ENCODE data around the gene NTRK3. TPM values are rescaled to one million over a fixed set of nuclear protein-coding genes. Genes with fewer than 3 reads are reported as not detected.

Gene NTRK3
- total and polyA plus RNA-seq, 2 of the 8 experiments (the other 6 are each of a cell fraction or from before 2014, with no cell fraction given): 4.5 to 6.8 TPM

- Histone ChIP-seq H2BK20ac (ENCODE audit: low read length) (no peak overlapping the region), H3K23ac (ENCODE audit: insufficient read length) (no peak overlapping the region), H3K18ac (ENCODE audit: extremely low read depth, low read length) (no peak overlapping the region), H3K9me3 (ENCODE audit: insufficient read depth in 2 of 2, low read depth in 1 of 2, low read length in 1 of 2) (no peaks in the 10 kb centered on the region), H3K4me3 (ENCODE audit: extremely low read depth in 1 of 4, insufficient read depth in 2 of 4, low read depth in 3 of 4, low read length in 4 of 4) (no peak overlapping the region), H2BK15ac (ENCODE audit: low read length) (no peak overlapping the region), H3K9ac (replicated peaks in 1 of 4; ENCODE audit: extremely low read depth in 1 of 4, low read depth in 3 of 4, low read length in 3 of 4) (no peak overlapping the region), H3K27ac (ENCODE audit: low read depth, low read length) (no peak overlapping the region), H3K79me2 (ENCODE audit: control insufficient read depth in 1 of 2, insufficient read depth in 2 of 2, low read length in 2 of 2) (no peaks in the 10 kb centered on the region), H4K20me1 (replicated peaks in 1 of 2; ENCODE audit: control insufficient read depth in 1 of 2, insufficient read depth in 2 of 2, low read length in 2 of 2) (no peaks in the 10 kb centered on the region), H3K4me1 (replicated peaks in 1 of 4; ENCODE audit: control insufficient read depth in 3 of 4, insufficient read depth in 4 of 4, low read length in 3 of 4) (peaks cover 0 to 4% (median 2%) of the 10 kb centered on the region in 4 experiments; a peak in 3 of 7 replicates), H3K23me2 (ENCODE audit: low read depth, low read length) (no peaks in the 10 kb centered on the region), H4K5ac (ENCODE audit: insufficient read length, low read depth, low read length) (no peak overlapping the region), H3K14ac (ENCODE audit: insufficient read length) (no peak overlapping the region), H2BK5ac (ENCODE audit: low read depth, low read length) (no peak overlapping the region), H2AK5ac (ENCODE audit: low read depth, low read length) (no peak overlapping the region), H2BK12ac (ENCODE audit: low read depth, low read length) (no peak overlapping the region), H3K4ac (replicated peaks; ENCODE audit: insufficient read length, low read depth, low read length) (no peak overlapping the region), H3K4me2 (ENCODE audit: insufficient read depth in 1 of 2, low read depth in 2 of 2, low read length in 2 of 2) (no peak overlapping the region), H3K79me1 (ENCODE audit: low read depth, low read length) (no peaks in the 10 kb centered on the region), H2AFZ (ENCODE audit: low read length) (no peak overlapping the region), H3K27me3 (replicated peaks in 1 of 4; ENCODE audit: control insufficient read depth in 3 of 4, extremely low read depth in 1 of 4, insufficient read depth in 3 of 4, low read length in 3 of 4) (no peaks in the 10 kb centered on the region), H3K36me3 (ENCODE audit: control insufficient read depth in 2 of 4, insufficient read depth in 4 of 4, low read length in 3 of 4) (no peaks in the 10 kb centered on the region), H2BK120ac (replicated peaks; ENCODE audit: low read depth, low read length) (no peak overlapping the region), H3K56ac (replicated peaks; ENCODE audit: insufficient read length, low read depth, low read length) (no peak overlapping the region), H4K91ac (replicated peaks; ENCODE audit: insufficient read length, low read length) (no peak overlapping the region), H4K8ac (ENCODE audit: extremely low read depth, insufficient read depth, low read length) (no peak overlapping the region)
- 84% methylated on average over 3 of the region's 3 CpGs; no CpG with 5 or more reads in 1 of the 2 experiments for WGBS, 2 experiments (ENCODE audit: extremely low coverage in 1 of 2, insufficient coverage in 1 of 2, insufficient read length in 1 of 2, insufficient replicate concordance in 2 of 2, low coverage in 1 of 2, low lambda C conversion rate in 2 of 2, missing lambda C conversion rate in 1 of 2)
- DNase-seq (ENCODE audit: low read depth in 1 of 2, low spot score in 2 of 2): no peak
- ChIA-PET POLR2A (ENCODE audit: partially characterized antibody) (no interaction called here), CTCF (ENCODE audit: partially characterized antibody) (interaction anchor here (1.2 kb wide), 1 partner anchor 73 kb away, joined by 3 read pairs; no protein-coding TSS in a partner anchor)
- FAIRE-seq: no peak
- TF ChIP-seq CREB1 (IDR thresholded peaks at IDR 0.05): no peak
Observed at GRCh38 chr15:88120026-88120425, 136.5 kb downstream of the NTRK3 start.
